Heart right ventricle (tissue), 16 donors: ENCODE measurements around the gene LAMTOR1. TPM values are rescaled to one million over a fixed set of nuclear protein-coding genes. Genes with fewer than 3 reads are reported as not detected.

Experiments
- ATAC-seq, 8 donors: fragments of 200-7000 bp; cut with Tn5 transposase; one replicate each; pipeline ENCODE4 v1.9.1; 2020; ENCODE audit warnings: mild to moderate bottlenecking in 8 of 8, moderate library complexity in 8 of 8, moderate number of reproducible peaks in 1 of 8
- DNase-seq, 2 donors: peaks; one replicate each; pipeline ENCODE4 v3.0.0-alpha.2; 2020
- H3K27ac ChIP-seq, 10 donors: fragments of 200-600 bp; sonication (generic) in 2 of 10; one replicate each; pipeline versions ENCODE4 v1.5.0 to v1.8.0; 2020 to 2022; ENCODE audit warnings: mild to moderate bottlenecking in 3 of 10
- H3K27me3 ChIP-seq, 7 donors: fragments of 200-600 bp; one replicate each; pipeline ENCODE4 v1.8.0; 2021 to 2022; ENCODE audit warnings: mild to moderate bottlenecking in 2 of 7
- H3K36me3 ChIP-seq, 9 donors: fragments of 200-600 bp; sonication (generic) in 1 of 9; one replicate each; pipeline versions ENCODE4 v1.5.0 to v1.8.0; 2020 to 2022; ENCODE audit warnings: mild to moderate bottlenecking in 2 of 9
- H3K4me1 ChIP-seq, 9 donors: fragments of 200-600 bp; sonication (generic) in 1 of 9; one replicate each; pipeline versions ENCODE4 v1.5.0 to v1.8.0; 2020 to 2022; ENCODE audit warnings: mild to moderate bottlenecking in 4 of 9
- H3K4me3 ChIP-seq, 10 donors: fragments of 200-600 bp; sonication (generic) in 2 of 10; one replicate each; pipeline versions ENCODE4 v1.5.0 to v1.8.0; 2020 to 2022; ENCODE audit warnings: mild to moderate bottlenecking in 7 of 10, moderate library complexity in 2 of 10
- H3K9me3 ChIP-seq, 11 donors: fragments of 200-600 bp in 10 of 11; sonication (generic) in 2 of 11; one replicate each; pipeline versions ENCODE4 v1.5.0 to v1.8.0; 2013 to 2022; ENCODE audit warnings: mild to moderate bottlenecking in 2 of 11, control low read depth in 1 of 11, moderate library complexity in 1 of 11
- CTCF ChIP-seq, 9 donors: fragments of 200-600 bp; sonication (generic) in 2 of 9; IDR thresholded peaks; one replicate each; pipeline versions ENCODE4 v1.5.0 to v1.8.0; 2021 to 2022; ENCODE audit warnings: antibody characterized with exemption in 9 of 9, mild to moderate bottlenecking in 5 of 9, moderate library complexity in 1 of 9
- WGBS, 2 donors: extraction: QIAGEN DNeasy Blood & Tissue Kit; methylation state at CpG; one replicate each; pipeline ENCODE4 v1.1.7; 2013; ENCODE audit warnings: inconsistent platforms in 1 of 2; 5-methylcytosine and 5-hydroxymethylcytosine counted together
- intact Hi-C, 10 donors: fragments of 100-400 bp; cut with DNase I; formaldehyde crosslinking; loops; one replicate each; pipeline versions ENCODE4 v1.11.1 to v1.14.2; 2022
- polyA plus RNA-seq, 2 donors: library from polyadenylated mRNA; stranded (reverse); fragments of 200-250 nt; gene quantifications; one replicate each; pipeline ENCODE4 v1.2.3, GENCODE V29; 2013
- total RNA-seq, 10 donors: library from RNA; stranded (reverse); fragmentation: NEBNext Ultra II Directional in 3 of 10; extraction: Animal tissue kit (Norgen Biotek cat#: 25700) in 3 of 10; gene quantifications; one replicate each; pipeline versions ENCODE4 v1.2.1 to v1.2.4, GENCODE V29; 2021 to 2023
- donor health status: Arrhythmogenic right ventricular cardiomyopathy.
- donor health status: ischemic (EF 13 %, LVEDD 7.1; RV severe dilation, severe dysfunction).
- donor health status: healthy with polysubstance abuse.
- donor health status: DM: no; HTN: yes; CAD: no.
- donor health status: DM: no; HTN: no; CAD: no.
- donor health status: ischemic (EF 25% LVEDD 6.9; RV normal size, moderate dysfunction).
- donor health status: ischemic (EF 25% LVEDD 5.7; RV mildly dilated, moderate dysfunction).
- donor health status: healthy.
- donor health status: DM: yes; HTN: yes; CAD: no.
- donor health status: Ischemic cardiomyopathy.
- donor health status: ischemic (EF 35%, LVEDD 5.7; RV mildly dilated, moderate dysfunction).
- donor health status: nonischemic (EF 11% LVEDD 7.7; RV severe dilation, severe dysfunction).
- donor health status: DM: yes; HTN: yes; CAD: no.
- donor health status: PGD.
- donor health status: ischemic (EF 29% LVEDD 5.4; RV normal size, mild dysfunction).
- donor health status: nonischemic (EF 23%, LVEDD 6.1; RV moderate dilation, normal function).

LAMTOR1 gene
- total and polyA plus RNA-seq, 12 donors, result 58.3 to 158 (median 81.8) TPM

GRCh38 chr11:72124046-72124445 lies 20.9 kb upstream of the LAMTOR1 start:
- H3K4me1 ChIP-seq, result peaks cover 0 to 10% (median 0%) of the 10 kb centered on the region in 9 donors
- intact Hi-C loops, result no loop called here
- peaks cover 0 to 9% (median 0%) of the 10 kb centered on the region in 11 donors for H3K9me3 ChIP-seq
- TF ChIP-seq CTCF (IDR thresholded peaks at IDR 0.05), result no peak
- DNase-seq (no peak), ATAC-seq (peak in 3 of 8 donors; percentile 37 to 48 (median 41))
- WGBS, 2 donors, result 90 to 92% methylated on average over 6 of the region's 6 CpGs
- H3K36me3 ChIP-seq, result no peaks in the 10 kb centered on the region
- H3K4me3 ChIP-seq, result no peak overlapping the region
- H3K27ac ChIP-seq, result peak overlapping the region in 1 of 10 donors; percentile 18
- peaks cover 0 to 12% (median 0%) of the 10 kb centered on the region in 7 donors for H3K27me3 ChIP-seq

GRCh38 chr11:72123117-72123653 lies 20.1 kb upstream of the LAMTOR1 start:
- 53 to 65% methylated on average over 3 of the region's 3 CpGs for WGBS, 2 donors
- intact Hi-C loops, result no loop called here
- no peaks in the 10 kb centered on the region for H3K36me3 ChIP-seq
- peaks cover 0 to 12% (median 0%) of the 10 kb centered on the region in 7 donors for H3K27me3 ChIP-seq
- no peak overlapping the region for H3K27ac ChIP-seq
- no peak for TF ChIP-seq CTCF (IDR thresholded peaks at IDR 0.05)
- H3K9me3 ChIP-seq, result peaks cover 0 to 6% (median 0%) of the 10 kb centered on the region in 11 donors
- ATAC-seq (no peak), DNase-seq (no peak)
- H3K4me3 ChIP-seq, result no peak overlapping the region
- peaks cover 0 to 13% (median 0%) of the 10 kb centered on the region in 9 donors for H3K4me1 ChIP-seq

GRCh38 chr11:72122607-72123006 lies 19.5 kb upstream of the LAMTOR1 start:
- peaks cover 0 to 12% (median 0%) of the 10 kb centered on the region in 7 donors for H3K27me3 ChIP-seq
- peaks cover 0 to 13% (median 0%) of the 10 kb centered on the region in 9 donors for H3K4me1 ChIP-seq
- intact Hi-C loops, result no loop called here
- ATAC-seq, result no peak
- no peak overlapping the region for H3K4me3 ChIP-seq
- TF ChIP-seq CTCF (IDR thresholded peaks at IDR 0.05), result no peak
- DNase-seq, result no peak
- no peaks in the 10 kb centered on the region for H3K36me3 ChIP-seq
- 63 to 65% methylated on average over 1 of the region's 1 CpG for WGBS, 2 donors
- H3K9me3 ChIP-seq, result no peaks in the 10 kb centered on the region
- H3K27ac ChIP-seq, result no peak overlapping the region

- ATAC-seq (no peak), DNase-seq (no peak)
- WGBS, 2 donors, result 58 to 74% methylated on average over 2 of the region's 2 CpGs
- intact Hi-C loops, result no loop called here
- H3K9me3 ChIP-seq, result no peaks in the 10 kb centered on the region
- peaks cover 0 to 18% (median 3%) of the 10 kb centered on the region in 7 donors for H3K27me3 ChIP-seq
- no peak overlapping the region for H3K4me3 ChIP-seq
- peaks cover 0 to 13% (median 0%) of the 10 kb centered on the region in 9 donors for H3K4me1 ChIP-seq
- no peak for TF ChIP-seq CTCF (IDR thresholded peaks at IDR 0.05)
- no peaks in the 10 kb centered on the region for H3K36me3 ChIP-seq
- no peak overlapping the region for H3K27ac ChIP-seq
Measured at GRCh38 chr11:72120930-72121329, 17.8 kb upstream of the LAMTOR1 start.
